HepG2 (cell line): ENCODE measurements around the gene PRRT1. TPM values are rescaled to one million over a fixed set of nuclear protein-coding genes. Genes with fewer than 3 reads are reported as not detected.

ENCODE experiments used
- AHDC1 ChIP-seq: sonication (generic); formaldehyde crosslinking; IDR thresholded peaks from 2 replicates; pipeline ENCODE4 v1.5.1; 2020; ENCODE audit warnings: mild to moderate bottlenecking, missing genetic modification reagents, borderline replicate concordance
- ATF7-NPFF ChIP-seq: sonication (generic); formaldehyde crosslinking; IDR thresholded peaks from 2 replicates; pipeline ENCODE4 v1.8.1; 2023; ENCODE audit warnings: mild to moderate bottlenecking, low read depth, missing genetic modification reagents, moderate library complexity
- DNMT3B ChIP-seq: conservative IDR thresholded peaks from 2 replicates; pipeline ENCODE4 v1.6.1; 2016; ENCODE audit warnings: missing biosample characterization, control low read depth
- ETV6 ChIP-seq: sonication (generic); formaldehyde crosslinking; conservative IDR thresholded peaks from 2 replicates; pipeline ENCODE4 v1.4.0; 2020; ENCODE audit warnings: missing genetic modification reagents
- HOXD1 ChIP-seq: sonication (generic); formaldehyde crosslinking; IDR thresholded peaks from 2 replicates; pipeline ENCODE4 v1.5.0; 2020; ENCODE audit warnings: missing genetic modification reagents
- IRX3 ChIP-seq: sonication (generic); formaldehyde crosslinking; IDR thresholded peaks from 2 replicates; pipeline ENCODE4 v1.8.1; 2023; ENCODE audit warnings: mild to moderate bottlenecking, low read depth, missing genetic modification reagents, borderline replicate concordance
- ISX ChIP-seq: sonication (generic); formaldehyde crosslinking; conservative IDR thresholded peaks from 2 replicates; pipeline ENCODE4 v1.5.0; 2020; ENCODE audit warnings: missing genetic modification reagents
- KAT8 ChIP-seq: IDR thresholded peaks from 2 replicates; pipeline ENCODE4 v1.6.1; 2016; ENCODE audit warnings: missing genetic modification reagents, missing compliant biosample characterization
- MLLT10 ChIP-seq: sonication (generic); formaldehyde crosslinking; IDR thresholded peaks from 2 replicates; pipeline ENCODE4 v1.4.0; 2020; ENCODE audit warnings: missing genetic modification reagents
- NFIC ChIP-seq: IDR thresholded peaks from 2 replicates; pipeline ENCODE4 v1.6.1; 2012; ENCODE audit warnings: mild to moderate bottlenecking, low read length, inconsistent platforms
- RBFOX2 ChIP-seq: fragments of 200-400 bp; formaldehyde crosslinking; IDR thresholded peaks from 2 replicates; pipeline ENCODE4 v1.6.1; 2017; ENCODE audit warnings: low read depth, mild to moderate bottlenecking, low read length
- SMARCE1 ChIP-seq: fragments of 450-650 bp; IDR thresholded peaks from 2 replicates; pipeline ENCODE4 v1.6.1; 2017; ENCODE audit warnings: borderline replicate concordance
- TBP ChIP-seq: sonication (generic); formaldehyde crosslinking; IDR thresholded peaks from 2 replicates; pipeline ENCODE4 v1.5.0; 2020; ENCODE audit warnings: missing genetic modification reagents
- WIZ ChIP-seq: sonication (generic); formaldehyde crosslinking; IDR thresholded peaks from 2 replicates; pipeline ENCODE4 v1.5.1; 2020; ENCODE audit warnings: mild to moderate bottlenecking, missing genetic modification reagents
- ZBTB7A ChIP-seq: sonication (generic); formaldehyde crosslinking; IDR thresholded peaks from 2 replicates; pipeline ENCODE4 v1.8.0; 2022; ENCODE audit warnings: mild to moderate bottlenecking, missing genetic modification reagents
- ZFP36L1 ChIP-seq: sonication (generic); formaldehyde crosslinking; IDR thresholded peaks from 2 replicates; pipeline ENCODE4 v1.8.0; 2022; ENCODE audit warnings: mild to moderate bottlenecking, missing genetic modification reagents, moderate library complexity
- ZNF136 ChIP-seq: sonication (generic); formaldehyde crosslinking; IDR thresholded peaks from 2 replicates; pipeline ENCODE4 v1.8.1; 2022; ENCODE audit warnings: low read depth, mild to moderate bottlenecking, moderate library complexity, missing genetic modification reagents
- ZNF263 ChIP-seq: sonication (generic); formaldehyde crosslinking; IDR thresholded peaks from 2 replicates; pipeline ENCODE4 v1.4.0; 2020; ENCODE audit warnings: missing genetic modification reagents
- ZNF362 ChIP-seq: sonication (generic); formaldehyde crosslinking; IDR thresholded peaks from 2 replicates; pipeline ENCODE4 v1.4.0; 2020; ENCODE audit warnings: missing genetic modification reagents, mild to moderate bottlenecking, borderline replicate concordance
- ZNF367 ChIP-seq: sonication (generic); formaldehyde crosslinking; IDR thresholded peaks from 2 replicates; pipeline ENCODE4 v1.4.0; 2020; ENCODE audit warnings: missing genetic modification reagents, borderline replicate concordance
- ZNF446 ChIP-seq: sonication (generic); formaldehyde crosslinking; IDR thresholded peaks from 2 replicates; pipeline ENCODE4 v1.5.0; 2020; ENCODE audit warnings: mild to moderate bottlenecking, missing genetic modification reagents
- ZNF577 ChIP-seq: sonication (generic); formaldehyde crosslinking; IDR thresholded peaks from 2 replicates; pipeline ENCODE4 v1.4.0; 2020; ENCODE audit warnings: mild to moderate bottlenecking, low read depth, missing genetic modification reagents, borderline replicate concordance
- ZNF670 ChIP-seq: sonication (generic); formaldehyde crosslinking; IDR thresholded peaks from 2 replicates; pipeline ENCODE4 v1.8.0; 2022; ENCODE audit warnings: mild to moderate bottlenecking, missing genetic modification reagents, borderline replicate concordance
- ZNF775 ChIP-seq: sonication (generic); formaldehyde crosslinking; IDR thresholded peaks from 2 replicates; pipeline ENCODE4 v1.4.0; 2020; ENCODE audit warnings: missing genetic modification reagents, mild to moderate bottlenecking, moderate library complexity, borderline replicate concordance
- ZNF788 ChIP-seq: sonication (generic); formaldehyde crosslinking; IDR thresholded peaks from 2 replicates; pipeline ENCODE4 v1.5.0; 2020; ENCODE audit warnings: mild to moderate bottlenecking, missing genetic modification reagents, borderline replicate concordance
- polyA plus RNA-seq, 8 experiments: library from polyadenylated mRNA; depleted of rRNA in 3 of 8; stranded (reverse) in 7 of 8; unstranded in 1 of 8; fragments of >200 nt; fragmentation: Illumina TruSeq in 4 of 8; extraction: Trizol in 4 of 8; gene quantifications; 2 replicates each; pipeline versions ENCODE4 v1.2.1 to v1.2.3, GENCODE V29; 2011 to 2016; ENCODE audit warnings: low read depth in 4 of 8, missing spikeins in 1 of 8, mixed read lengths in 1 of 8; ENCODE audit not compliant: insufficient read depth in 1 of 8
- total RNA-seq, 5 experiments: library from RNA; depleted of rRNA; stranded (reverse); fragments of >200 nt; fragmentation: Illumina TruSeq; extraction: Trizol; gene quantifications; 2 replicates each; pipeline ENCODE4 v1.2.3, GENCODE V29; 2016; ENCODE audit warnings: low read depth in 1 of 5

PRRT1 gene
- total and polyA plus RNA-seq, 2 of the 13 experiments (the other 11 are each of a cell fraction or from before 2014, with no cell fraction given): 0.64 to 1.4 TPM

- no peak; the same call in 1 of the 2 replicates for TF ChIP-seq ZNF670 (CRISPR knock-in tag)
- no peak for TF ChIP-seq HOXD1 (CRISPR knock-in tag)
- no peak for TF ChIP-seq ZNF577
- TF ChIP-seq ZNF788 (CRISPR knock-in tag): peak; percentile 8; the same call in 1 of the 2 replicates
- peak; percentile 87 for TF ChIP-seq ZFP36L1 (CRISPR knock-in tag)
- peak; percentile 44; the same call in 1 of the 2 replicates for TF ChIP-seq WIZ
- no peak; the same call in 1 of the 2 replicates for TF ChIP-seq ETV6 (CRISPR knock-in tag)
- TF ChIP-seq TBP (CRISPR knock-in tag): no peak
- TF ChIP-seq NFIC: no peak
- TF ChIP-seq ISX (CRISPR knock-in tag): no peak; the same call in 1 of the 2 replicates
- TF ChIP-seq DNMT3B (CRISPR knock-in tag): no peak
- TF ChIP-seq ZBTB7A (CRISPR knock-in tag): peak; percentile 93
- no peak for TF ChIP-seq SMARCE1
- peak; percentile 84 for TF ChIP-seq ZNF136 (CRISPR knock-in tag)
- TF ChIP-seq MLLT10 (CRISPR knock-in tag): no peak
- peak; percentile 84 for TF ChIP-seq KAT8
- TF ChIP-seq ZNF362 (CRISPR knock-in tag): no peak; the same call in 1 of the 2 replicates
- TF ChIP-seq IRX3 (CRISPR knock-in tag): peak; percentile 59
- TF ChIP-seq ATF7-NPFF (CRISPR knock-in tag): peak; percentile 86
- TF ChIP-seq ZNF263: 0 out of 2 replicates have a peak, but pooled peaks have one; percentile 7
- no peak for TF ChIP-seq ZNF367 (CRISPR knock-in tag)
- 0 out of 2 replicates have a peak, but pooled peaks have one; percentile 58 for TF ChIP-seq AHDC1 (CRISPR knock-in tag)
- peak; percentile 98 for TF ChIP-seq RBFOX2
- TF ChIP-seq ZNF446 (CRISPR knock-in tag): peak; percentile 74; the same call in 1 of the 2 replicates
- no peak for TF ChIP-seq ZNF775
Measured at GRCh38 chr6:32195902-32196681, 44.4 kb upstream of the PRRT1 start (continued).
